Peyer's patch (tissue), 4 donors: Measurements from ENCODE around the gene TEAD3. TPM values are rescaled to one million over a fixed set of nuclear protein-coding genes. Genes with fewer than 3 reads are reported as not detected.
A peak's percentile ranks its signal among the peaks of the same experiment; 100 is the strongest.

Experiments used
- DNase-seq, 3 donors: peaks; one replicate each; pipeline ENCODE4 v3.0.0-alpha.2; 2017 to 2019
- H3K27ac ChIP-seq, 4 donors: fragments of 200-600 bp; sonication (generic); one replicate each; pipeline ENCODE4 v1.5.1; 2016 to 2019
- H3K27me3 ChIP-seq, 2 donors: fragments of 200-600 bp; sonication (generic); one replicate each; pipeline ENCODE4 v1.5.1; 2019
- H3K36me3 ChIP-seq, 3 donors: fragments of 200-600 bp; sonication (generic); one replicate each; pipeline ENCODE4 v1.5.1; 2016 to 2019
- H3K4me1 ChIP-seq, 4 donors: fragments of 200-600 bp; sonication (generic); one replicate each; pipeline ENCODE4 v1.5.1; 2016 to 2019
- H3K4me3 ChIP-seq, 4 donors: fragments of 200-600 bp; sonication (generic); 1 replicate in 3 of 4; 2 replicates in 1 of 4; pipeline ENCODE4 v1.5.1; 2016 to 2019; ENCODE audit warnings: mild to moderate bottlenecking in 1 of 4
- H3K9me3 ChIP-seq, 4 donors: fragments of 200-600 bp; sonication (generic); one replicate each; pipeline ENCODE4 v1.5.1; 2016 to 2019; ENCODE audit warnings: mild to moderate bottlenecking in 1 of 4
- POLR2A ChIP-seq, 2 donors: fragments of 450-650 bp; IDR thresholded peaks; one replicate each; pipeline ENCODE4 v1.5.1; 2017; ENCODE audit warnings: antibody characterized with exemption in 2 of 2, mild to moderate bottlenecking in 2 of 2, moderate library complexity in 2 of 2
- total RNA-seq, 4 donors: library from RNA; depleted of rRNA; stranded (reverse); fragments of >200 nt; gene quantifications; one replicate each; pipeline ENCODE4 v1.1.0, GENCODE V29; 2016
- TF ChIP-seq, protein P1 (sequence below), 6 experiments: fragments of 450-650 bp in 4 of 6; fragments of 200-600 bp in 2 of 6; sonication (generic) in 1 of 6; IDR thresholded peaks; one replicate each; pipeline ENCODE4 v1.5.1; 2017 to 2019; ENCODE audit warnings: antibody characterized with exemption in 6 of 6, mild to moderate bottlenecking in 3 of 6, moderate library complexity in 1 of 6

Gene TEAD3
- total RNA-seq, 4 donors from 2014 or later, result 10.7 to 32.9 (median 27.4) TPM

DNA sequence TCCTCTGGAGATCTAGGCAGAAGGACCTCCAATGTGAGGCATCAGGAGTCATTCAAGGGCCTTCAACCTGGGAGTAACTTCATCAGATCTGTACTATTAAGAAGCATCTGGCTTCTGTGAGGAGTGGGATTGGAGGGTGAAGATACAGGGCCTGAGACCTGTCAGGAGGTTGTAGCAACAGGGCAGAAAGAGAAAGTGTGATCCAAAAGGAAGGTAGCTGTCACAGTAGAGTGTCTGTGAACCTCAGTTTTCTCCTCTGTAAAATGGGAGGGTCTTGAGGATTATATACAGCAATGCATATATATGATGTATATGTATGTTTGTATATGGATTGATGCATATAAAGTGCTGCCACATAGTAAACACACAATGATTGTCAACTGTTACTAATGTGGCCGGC lies 31.2 kb downstream of the TEAD3 start:
- Histone ChIP-seq H3K4me3 (no peak overlapping the region), H3K36me3 (peaks cover 0 to 4% (median 0%) of the 10 kb centered on the region in 3 donors), H3K4me1 (peaks cover 0 to 21% (median 3%) of the 10 kb centered on the region in 4 donors), H3K27ac (no peak overlapping the region), H3K27me3 (no peaks in the 10 kb centered on the region), H3K9me3 (no peaks in the 10 kb centered on the region)
- TF ChIP-seq, protein P1, sequence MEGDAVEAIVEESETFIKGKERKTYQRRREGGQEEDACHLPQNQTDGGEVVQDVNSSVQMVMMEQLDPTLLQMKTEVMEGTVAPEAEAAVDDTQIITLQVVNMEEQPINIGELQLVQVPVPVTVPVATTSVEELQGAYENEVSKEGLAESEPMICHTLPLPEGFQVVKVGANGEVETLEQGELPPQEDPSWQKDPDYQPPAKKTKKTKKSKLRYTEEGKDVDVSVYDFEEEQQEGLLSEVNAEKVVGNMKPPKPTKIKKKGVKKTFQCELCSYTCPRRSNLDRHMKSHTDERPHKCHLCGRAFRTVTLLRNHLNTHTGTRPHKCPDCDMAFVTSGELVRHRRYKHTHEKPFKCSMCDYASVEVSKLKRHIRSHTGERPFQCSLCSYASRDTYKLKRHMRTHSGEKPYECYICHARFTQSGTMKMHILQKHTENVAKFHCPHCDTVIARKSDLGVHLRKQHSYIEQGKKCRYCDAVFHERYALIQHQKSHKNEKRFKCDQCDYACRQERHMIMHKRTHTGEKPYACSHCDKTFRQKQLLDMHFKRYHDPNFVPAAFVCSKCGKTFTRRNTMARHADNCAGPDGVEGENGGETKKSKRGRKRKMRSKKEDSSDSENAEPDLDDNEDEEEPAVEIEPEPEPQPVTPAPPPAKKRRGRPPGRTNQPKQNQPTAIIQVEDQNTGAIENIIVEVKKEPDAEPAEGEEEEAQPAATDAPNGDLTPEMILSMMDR (IDR thresholded peaks at IDR 0.05), result no peak
- TF ChIP-seq POLR2A (IDR thresholded peaks at IDR 0.05), result no peak
- DNase-seq, result no peak

DNA sequence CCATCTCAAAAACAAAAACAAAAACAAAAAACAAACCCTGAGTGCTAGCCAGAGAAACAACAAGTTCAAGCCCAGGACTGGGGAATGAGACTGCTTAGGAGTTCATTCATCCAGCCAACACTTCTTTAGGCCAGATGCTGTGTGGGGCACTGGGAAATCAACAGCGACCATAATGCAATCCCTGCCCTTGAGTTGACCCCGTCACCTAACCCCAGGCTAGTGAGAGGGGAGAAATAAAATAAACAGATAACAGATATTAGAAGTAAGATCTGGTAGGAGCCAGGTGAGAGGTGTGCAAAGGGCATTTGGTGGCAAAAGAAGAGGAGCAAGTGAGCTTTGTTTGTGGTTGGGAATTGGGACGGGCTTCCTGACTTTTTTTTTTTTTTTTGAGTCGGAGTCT lies 33.6 kb downstream of the TEAD3 start:
- Histone ChIP-seq H3K4me3 (no peak overlapping the region), H3K27me3 (no peaks in the 10 kb centered on the region), H3K27ac (no peak overlapping the region), H3K4me1 (peaks cover 0 to 6% (median 0%) of the 10 kb centered on the region in 4 donors), H3K9me3 (no peaks in the 10 kb centered on the region), H3K36me3 (peaks cover 0 to 8% (median 0%) of the 10 kb centered on the region in 3 donors)
- DNase-seq, result peak in 1 of 3 donors; percentile 7
- TF ChIP-seq POLR2A (IDR thresholded peaks at IDR 0.05), result no peak
- TF ChIP-seq, protein P1 (IDR thresholded peaks at IDR 0.05), result no peak

DNA sequence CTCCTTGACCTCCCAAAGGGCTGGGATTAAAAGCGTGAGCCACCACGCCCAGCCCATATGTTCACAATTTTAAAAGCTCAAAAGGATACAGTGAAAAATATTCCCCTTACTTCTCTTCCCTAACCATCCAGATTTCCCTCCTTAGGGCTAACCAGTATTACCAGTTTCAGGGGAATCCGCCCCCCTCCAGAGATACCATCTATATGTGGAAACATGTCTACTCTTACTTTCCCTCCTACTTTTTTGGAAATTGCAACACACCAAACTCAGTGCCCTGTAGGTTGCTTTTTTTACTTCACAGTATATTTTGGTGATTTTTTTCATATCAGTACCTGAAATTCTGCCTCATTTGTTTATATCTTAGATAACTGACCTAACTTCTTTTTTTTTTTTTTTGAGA lies 35.6 kb downstream of the TEAD3 start:
- no peak overlapping the region for H3K27ac ChIP-seq
- no peak for DNase-seq
- H3K4me1 ChIP-seq, result no peaks in the 10 kb centered on the region
- H3K27me3 ChIP-seq, result no peaks in the 10 kb centered on the region
- H3K36me3 ChIP-seq, result peaks cover 0 to 8% (median 0%) of the 10 kb centered on the region in 3 donors
- H3K9me3 ChIP-seq, result no peaks in the 10 kb centered on the region
- TF ChIP-seq, protein P1 (IDR thresholded peaks at IDR 0.05), result no peak
- no peak for TF ChIP-seq POLR2A (IDR thresholded peaks at IDR 0.05)
- H3K4me3 ChIP-seq, result no peak overlapping the region

DNA sequence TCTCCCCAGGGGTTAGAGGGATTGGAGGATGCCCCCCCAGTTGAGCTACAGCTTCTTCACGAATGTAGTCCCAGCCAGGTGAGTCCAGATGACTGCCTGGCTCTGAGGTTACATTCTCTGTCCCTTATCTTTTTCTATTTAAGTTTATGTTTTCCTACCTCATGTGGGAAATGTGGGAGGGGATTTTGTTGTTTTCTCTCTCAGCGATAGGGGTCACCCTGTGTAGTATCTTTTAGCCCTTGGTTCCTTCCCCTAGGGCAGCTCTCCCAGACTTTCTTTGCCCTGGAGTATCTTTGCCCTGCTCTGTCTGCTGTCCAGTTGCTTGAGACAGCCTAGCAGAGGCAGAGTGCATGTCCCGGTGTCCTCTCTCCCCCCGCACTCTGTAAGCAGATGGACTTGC lies 39.0 kb downstream of the TEAD3 start:
- no peaks in the 10 kb centered on the region for H3K27me3 ChIP-seq
- H3K27ac ChIP-seq, result no peak overlapping the region
- TF ChIP-seq POLR2A (IDR thresholded peaks at IDR 0.05), result no peak
- TF ChIP-seq, protein P1 (IDR thresholded peaks at IDR 0.05), result no peak
- H3K9me3 ChIP-seq, result no peaks in the 10 kb centered on the region
- no peak overlapping the region for H3K4me3 ChIP-seq
- peaks cover 0 to 10% (median 0%) of the 10 kb centered on the region in 4 donors for H3K4me1 ChIP-seq
- no peak for DNase-seq
- peaks cover 0 to 8% (median 0%) of the 10 kb centered on the region in 3 donors for H3K36me3 ChIP-seq

DNA sequence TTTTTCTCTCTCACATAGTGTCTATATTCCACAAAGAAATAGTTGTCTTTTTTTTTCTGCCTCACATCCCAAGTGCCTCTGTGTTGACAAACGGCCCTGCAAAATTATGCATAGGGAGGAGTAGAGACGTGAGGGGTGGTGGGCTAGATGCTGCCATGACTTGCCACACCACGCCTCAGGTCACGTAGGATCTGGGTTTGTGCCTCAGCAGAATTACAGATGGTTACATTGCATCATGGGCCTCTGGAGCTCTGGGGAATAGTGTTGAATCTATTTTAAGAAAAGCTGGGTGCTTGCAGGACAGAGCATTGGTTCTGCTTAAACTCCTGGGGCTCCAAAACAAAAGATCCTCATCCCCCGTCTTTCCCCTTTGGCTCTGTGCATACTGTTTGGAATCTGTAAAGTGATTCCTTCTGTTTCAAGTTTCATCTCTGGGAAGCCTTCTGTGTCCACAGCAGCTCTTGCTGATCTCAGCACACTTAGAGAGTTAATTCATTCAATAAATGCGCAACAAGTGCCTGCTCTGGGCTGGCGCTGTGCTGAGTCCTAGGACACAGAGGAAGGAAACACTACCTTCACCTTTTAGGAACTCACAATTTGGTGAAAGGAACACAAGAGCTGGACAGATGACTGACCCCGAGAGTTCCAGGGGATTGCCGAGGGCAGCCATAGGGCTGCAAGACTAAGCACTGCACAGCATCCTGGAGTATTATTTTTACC lies 42.3 kb downstream of the TEAD3 start:
- no peak overlapping the region for H3K27ac ChIP-seq
- peak in 1 of 3 donors; percentile 23 for DNase-seq
- peaks cover 0 to 19% (median 0%) of the 10 kb centered on the region in 4 donors for H3K4me1 ChIP-seq
- no peaks in the 10 kb centered on the region for H3K9me3 ChIP-seq
- TF ChIP-seq POLR2A (IDR thresholded peaks at IDR 0.05), result no peak
- TF ChIP-seq, protein P1 (IDR thresholded peaks at IDR 0.05), result no peak
- no peaks in the 10 kb centered on the region for H3K27me3 ChIP-seq
- no peak overlapping the region for H3K4me3 ChIP-seq
- peaks cover 0 to 7% (median 0%) of the 10 kb centered on the region in 3 donors for H3K36me3 ChIP-seq
